Panc1 (cell line): ENCODE measurements around the gene STRA6. TPM values are rescaled to one million over a fixed set of nuclear protein-coding genes. Genes with fewer than 3 reads are reported as not detected.

Source experiments
- ATAC-seq: fragments of 200-7000 bp; cut with Tn5 transposase; 2 replicates; pipeline ENCODE4 v1.9.1; 2020; ENCODE audit warnings: mild to moderate bottlenecking, moderate library complexity
- BruUV-seq: library from RNA; stranded (reverse); fragments of 400-500 nt; replicated peaks from 2 replicates; lab custom pipeline; 2021; lab: Mats Ljungman, UMichigan
- CTCF ChIA-PET: fragments of 300-600 bp; sonication (Branson Sonifier 250); formaldehyde crosslinking; loops from one replicate; lab custom pipeline; 2022; ENCODE audit warnings: antibody characterized with exemption; lab: Charles Lee
- POLR2A ChIA-PET: fragments of 300-600 bp; sonication (Branson Sonifier 250); formaldehyde crosslinking; loops from one replicate; lab custom pipeline; 2022; ENCODE audit warnings: antibody characterized with exemption; lab: Charles Lee
- DNase-seq: peaks from one replicate; pipeline ENCODE4 v3.0.0-alpha.2; 2010; ENCODE audit warnings: low read depth, low spot score
- H3K27ac ChIP-seq: 2 replicates; pipeline ENCODE4 v1.5.1; 2011; ENCODE audit warnings: mild to moderate bottlenecking, low read length, inconsistent platforms
- H3K27me3 ChIP-seq: fragments of 200-500 bp; sonication (Bioruptor generic); 2 replicates; pipeline ENCODE4 v1.6.0; 2014; ENCODE audit warnings: low read length, inconsistent platforms; ENCODE audit not compliant: control insufficient read depth, insufficient read depth
- H3K36me3 ChIP-seq: fragments of 200-500 bp; sonication (Bioruptor generic); 2 replicates; pipeline ENCODE4 v1.5.1; 2014; ENCODE audit warnings: inconsistent platforms, mild to moderate bottlenecking, low read length, moderate library complexity; ENCODE audit not compliant: control insufficient read depth, insufficient read depth
- H3K4me1 ChIP-seq: 2 replicates; pipeline ENCODE4 v1.5.1; 2011; ENCODE audit warnings: inconsistent platforms, mild to moderate bottlenecking, low read length, moderate library complexity; ENCODE audit not compliant: control insufficient read depth, insufficient read depth
- H3K4me3 ChIP-seq, 2 experiments: 2 replicates each; pipeline ENCODE4 v1.5.1; 2011 to 2012; ENCODE audit warnings: low read depth in 2 of 2, low read length in 2 of 2, mild to moderate bottlenecking in 2 of 2, inconsistent platforms in 1 of 2, moderate library complexity in 1 of 2
- H3K9me3 ChIP-seq: fragments of 200-500 bp; sonication (Bioruptor generic); 2 replicates; pipeline ENCODE4 v1.5.1; 2014; ENCODE audit warnings: low read depth, mild to moderate bottlenecking, inconsistent platforms, low read length, moderate library complexity; ENCODE audit not compliant: control insufficient read depth, insufficient read depth
- CTCF ChIP-seq: fragments of 450-650 bp; IDR thresholded peaks from 2 replicates; pipeline ENCODE4 v1.5.1; 2017; ENCODE audit warnings: mild to moderate bottlenecking
- POLR2AphosphoS5 ChIP-seq: IDR thresholded peaks from 2 replicates; pipeline ENCODE4 v1.6.1; 2012; ENCODE audit warnings: mild to moderate bottlenecking, low read depth, low read length, moderate library complexity
- REST ChIP-seq, 2 experiments: IDR thresholded peaks; 2 replicates each; pipeline ENCODE4 v1.6.1; 2011 to 2012; ENCODE audit warnings: low read depth in 2 of 2, control low read depth in 1 of 2, low read length in 1 of 2, mild to moderate bottlenecking in 1 of 2, moderate library complexity in 1 of 2; ENCODE audit not compliant: insufficient read depth in 1 of 2
- SIN3A ChIP-seq: IDR thresholded peaks from 2 replicates; pipeline ENCODE4 v1.6.1; 2012; ENCODE audit warnings: low read depth, mild to moderate bottlenecking, low read length, moderate library complexity, borderline replicate concordance; ENCODE audit not compliant: insufficient read depth
- TCF7L2 ChIP-seq: IDR thresholded peaks from 2 replicates; pipeline ENCODE4 v1.6.1; 2011; ENCODE audit warnings: mild to moderate bottlenecking, low read depth, low read length, inconsistent platforms
- in situ Hi-C: cut with HindIII; loops from 2 replicates; pipeline ENCODE4 v1.10.0; 2016; ENCODE audit warnings: low sequenced_read_pairs, low pct_unique_long_range_greater_than_20kb
- intact Hi-C: fragments of 100-400 bp; cut with micrococcal nuclease; formaldehyde crosslinking; loops from one replicate; pipeline ENCODE4 v1.10.0; 2022; ENCODE audit not compliant: unreplicated experiment
- total RNA-seq: library from RNA; stranded (reverse); gene quantifications from one replicate; pipeline ENCODE4 v1.2.1, GENCODE V29; 2021; ENCODE audit not compliant: unreplicated experiment

Gene STRA6
- total RNA-seq, 1 experiment from 2014 or later = 1.1 TPM

GRCh38 chr15:74168711-74169126 lies 33.9 kb downstream of the STRA6 start:
- intact Hi-C loops = no loop called here
- Histone ChIP-seq H3K27ac (no peak overlapping the region), H3K36me3 (no peaks in the 10 kb centered on the region), H3K27me3 (no peaks in the 10 kb centered on the region), H3K4me3 (no peak overlapping the region), H3K4me1 (no peaks in the 10 kb centered on the region), H3K9me3 (no peaks in the 10 kb centered on the region)
- ChIA-PET POLR2A (no interaction called here), CTCF (no interaction called here)
- BruUV-seq = no TSS peak
- no peak for TF ChIP-seq SIN3A
- no peak for TF ChIP-seq REST (IDR thresholded peaks at IDR 0.05; ENCODE audit: insufficient read depth in 1 of 2, low read depth in 2 of 2, low read length in 1 of 2)
- TF ChIP-seq CTCF = no peak
- TF ChIP-seq TCF7L2 = no peak
- no peak for TF ChIP-seq POLR2AphosphoS5
- ATAC-seq (no peak), DNase-seq (no peak)
- in situ Hi-C loops = no loop called here

- CTCF ChIA-PET = no interaction called here
These were observed 34.7 kb downstream of the STRA6 start for GRCh38 chr15:74167891-74168331.

More at GRCh38 chr15:74167891-74168331, 34.7 kb downstream of the STRA6 start:
- no peak for TF ChIP-seq CTCF
- no peak for TF ChIP-seq TCF7L2
- TF ChIP-seq SIN3A = no peak
- no peak for TF ChIP-seq POLR2AphosphoS5
- TF ChIP-seq REST (IDR thresholded peaks at IDR 0.05; ENCODE audit: insufficient read depth in 1 of 2, low read depth in 2 of 2, low read length in 1 of 2) = no peak
- POLR2A ChIA-PET = interaction anchor here (0.5 kb wide), 1 partner anchor 153 kb away, joined by 6 read pairs; no protein-coding TSS in a partner anchor
- BruUV-seq = no TSS peak
- no peaks in the 10 kb centered on the region for H3K27me3 ChIP-seq
- intact Hi-C loops = no loop called here
- no peaks in the 10 kb centered on the region for H3K9me3 ChIP-seq
- ATAC-seq (0 out of 2 replicates have a peak, but pooled peaks have one; percentile 35), DNase-seq (no peak)
- H3K4me3 ChIP-seq = no peak overlapping the region
- no peaks in the 10 kb centered on the region for H3K4me1 ChIP-seq
- no peak overlapping the region for H3K27ac ChIP-seq
- in situ Hi-C loops = no loop called here
- no peaks in the 10 kb centered on the region for H3K36me3 ChIP-seq
